ENCODE results near the gene CERK.

DNA sequence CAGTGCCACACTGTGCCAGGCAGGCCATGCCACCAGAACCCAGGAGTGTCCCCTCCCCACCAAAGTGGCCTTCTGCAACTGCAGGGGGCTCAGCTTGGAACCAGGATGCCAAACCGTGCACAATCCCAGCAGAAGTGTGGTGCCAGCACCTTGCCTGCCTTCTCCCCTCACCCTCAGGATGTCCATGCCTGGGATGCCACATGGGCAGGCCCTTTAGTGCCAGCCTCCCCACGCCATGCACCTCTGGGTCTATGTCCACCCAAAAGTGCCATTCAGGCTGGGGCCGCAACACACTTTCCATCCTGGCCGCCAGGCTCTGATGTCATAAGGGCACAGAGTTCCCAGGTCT, 15.7 kb upstream of the CERK start:
- no peak for TF ChIP-seq POLR2A (IDR thresholded peaks at IDR 0.05; ENCODE audit: low read depth, low read length)
- no peak for TF ChIP-seq POLR2AphosphoS5 (IDR thresholded peaks at IDR 0.05; ENCODE audit: low read depth, low read length)

Data from GM12892 (cell line).